Mucosa of descending colon (tissue), 3 donors: ENCODE measurements around the gene PDE4B. TPM values are rescaled to one million over a fixed set of nuclear protein-coding genes. Genes with fewer than 3 reads are reported as not detected.

Source experiments
- ATAC-seq: fragments of 200-7000 bp; cut with Tn5 transposase; one replicate; pipeline ENCODE4 v1.9.1; 2020; ENCODE audit warnings: mild to moderate bottlenecking, moderate library complexity
- DNase-seq, 3 donors: peaks; one replicate each; pipeline ENCODE4 v3.0.0-alpha.2; 2020
- H3K36me3 ChIP-seq: fragments of 200-600 bp; one replicate; pipeline ENCODE4 v1.8.0; 2021; ENCODE audit warnings: low read depth, mild to moderate bottlenecking
- H3K4me1 ChIP-seq: fragments of 200-600 bp; one replicate; pipeline ENCODE4 v1.8.0; 2021; ENCODE audit warnings: low read depth, mild to moderate bottlenecking
- H3K4me3 ChIP-seq: fragments of 200-600 bp; one replicate; pipeline ENCODE4 v1.8.0; 2021; ENCODE audit warnings: mild to moderate bottlenecking
- H3K9me3 ChIP-seq: fragments of 200-600 bp; one replicate; pipeline ENCODE4 v1.8.0; 2021; ENCODE audit warnings: mild to moderate bottlenecking
- intact Hi-C, 2 donors: fragments of 100-400 bp; cut with DNase I in 1 of 2; cut with micrococcal nuclease in 1 of 2; formaldehyde crosslinking; loops; one replicate each; pipeline versions ENCODE4 v1.11.0 to v1.11.1; 2022; cut with DNase I, micrococcal nuclease
- total RNA-seq, 3 donors: library from RNA; stranded (reverse); fragmentation: NEBNext Ultra II Directional in 2 of 3; extraction: Animal tissue kit (Norgen Biotek cat#: 25700) in 2 of 3; gene quantifications; one replicate each; pipeline versions ENCODE4 v1.2.1 to v1.2.4, GENCODE V29; 2021 to 2023
- TF ChIP-seq, protein P1 (sequence below): fragments of 200-600 bp; IDR thresholded peaks from one replicate; pipeline ENCODE4 v1.8.0; 2022; ENCODE audit warnings: antibody characterized with exemption, mild to moderate bottlenecking
- donor health status: DM: no; HTN: no; CAD: no; lungs with moderate emphysema.
- donor health status: DM: no; HTN: no; CAD: no.
- donor health status: DM: no; HTN: yes; CAD: no.

The PDE4B gene
- total RNA-seq, 3 donors from 2014 or later: 3.4 to 6.6 (median 4.9) TPM

GRCh38 chr1:66364578-66365391, 572.1 kb downstream of the PDE4B start:
- intact Hi-C loops: no loop called here
- DNase-seq: no peak
- ATAC-seq: no peak
- TF ChIP-seq, protein P1, sequence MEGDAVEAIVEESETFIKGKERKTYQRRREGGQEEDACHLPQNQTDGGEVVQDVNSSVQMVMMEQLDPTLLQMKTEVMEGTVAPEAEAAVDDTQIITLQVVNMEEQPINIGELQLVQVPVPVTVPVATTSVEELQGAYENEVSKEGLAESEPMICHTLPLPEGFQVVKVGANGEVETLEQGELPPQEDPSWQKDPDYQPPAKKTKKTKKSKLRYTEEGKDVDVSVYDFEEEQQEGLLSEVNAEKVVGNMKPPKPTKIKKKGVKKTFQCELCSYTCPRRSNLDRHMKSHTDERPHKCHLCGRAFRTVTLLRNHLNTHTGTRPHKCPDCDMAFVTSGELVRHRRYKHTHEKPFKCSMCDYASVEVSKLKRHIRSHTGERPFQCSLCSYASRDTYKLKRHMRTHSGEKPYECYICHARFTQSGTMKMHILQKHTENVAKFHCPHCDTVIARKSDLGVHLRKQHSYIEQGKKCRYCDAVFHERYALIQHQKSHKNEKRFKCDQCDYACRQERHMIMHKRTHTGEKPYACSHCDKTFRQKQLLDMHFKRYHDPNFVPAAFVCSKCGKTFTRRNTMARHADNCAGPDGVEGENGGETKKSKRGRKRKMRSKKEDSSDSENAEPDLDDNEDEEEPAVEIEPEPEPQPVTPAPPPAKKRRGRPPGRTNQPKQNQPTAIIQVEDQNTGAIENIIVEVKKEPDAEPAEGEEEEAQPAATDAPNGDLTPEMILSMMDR: no peak
- H3K9me3 ChIP-seq: no peaks in the 10 kb centered on the region
- no peaks in the 10 kb centered on the region for H3K36me3 ChIP-seq
- H3K4me3 ChIP-seq: no peak overlapping the region
- H3K4me1 ChIP-seq: no peaks in the 10 kb centered on the region

DNA sequence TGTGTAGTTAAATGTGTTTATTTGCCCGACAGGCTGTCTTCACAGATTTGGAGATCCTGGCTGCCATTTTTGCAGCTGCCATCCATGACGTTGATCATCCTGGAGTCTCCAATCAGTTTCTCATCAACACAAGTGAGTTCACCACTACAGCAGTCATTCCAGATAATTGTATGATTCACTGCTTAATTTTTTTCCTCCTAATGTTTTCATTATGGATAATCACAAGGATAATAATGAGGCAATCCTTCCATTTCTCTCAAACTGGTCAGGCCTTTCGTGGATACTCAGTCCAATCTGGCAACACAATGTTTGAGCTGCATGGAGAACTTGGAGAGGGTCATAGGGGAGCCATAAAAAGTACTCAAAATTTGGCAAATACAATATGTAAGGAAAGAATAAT, 572.9 kb downstream of the PDE4B start:
- TF ChIP-seq, protein P1: no peak
- ATAC-seq (no peak), DNase-seq (no peak)
- Histone ChIP-seq H3K4me3 (no peak overlapping the region), H3K36me3 (no peaks in the 10 kb centered on the region), H3K9me3 (no peaks in the 10 kb centered on the region), H3K4me1 (no peaks in the 10 kb centered on the region)
- intact Hi-C loops: no loop called here

DNA sequence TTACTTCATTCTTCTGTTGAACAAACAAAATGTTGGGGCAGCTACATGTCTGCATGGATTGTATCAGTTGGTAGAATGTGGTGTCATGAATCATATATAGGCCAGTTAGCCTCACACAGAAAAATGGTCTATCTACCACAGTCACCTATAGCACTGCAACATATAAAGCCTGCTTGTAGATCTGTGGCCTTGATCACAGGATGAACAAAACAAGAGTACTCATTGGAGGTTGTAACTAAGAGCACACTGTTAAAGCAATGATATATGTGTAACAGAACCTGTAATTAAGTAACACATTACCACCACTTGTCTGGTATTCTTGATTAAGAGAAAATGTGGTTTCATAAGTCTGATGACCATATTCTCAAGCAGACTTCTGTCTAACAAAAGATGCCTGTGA, 573.9 kb downstream of the PDE4B start:
- TF ChIP-seq, protein P1: no peak
- intact Hi-C loops: no loop called here
- no peak for DNase-seq
- no peak for ATAC-seq
- Histone ChIP-seq H3K4me1 (no peaks in the 10 kb centered on the region), H3K4me3 (no peak overlapping the region), H3K9me3 (no peaks in the 10 kb centered on the region), H3K36me3 (no peaks in the 10 kb centered on the region)

DNA sequence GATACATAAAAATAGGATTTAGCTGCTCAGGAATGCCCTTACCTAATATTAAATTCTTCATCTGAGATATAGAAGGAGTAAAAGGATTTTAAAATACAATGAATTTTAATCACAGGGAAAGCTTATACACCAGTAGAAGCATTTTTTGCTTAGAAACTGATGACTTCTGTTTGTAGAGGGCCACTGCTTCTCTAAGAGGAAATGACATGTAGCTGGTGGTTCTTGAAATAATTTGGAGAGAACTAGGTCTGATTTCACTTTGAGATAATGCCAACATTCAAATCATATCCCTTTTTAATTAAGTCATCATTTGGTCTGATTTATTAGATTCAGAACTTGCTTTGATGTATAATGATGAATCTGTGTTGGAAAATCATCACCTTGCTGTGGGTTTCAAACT, 574.7 kb downstream of the PDE4B start:
- no peaks in the 10 kb centered on the region for H3K36me3 ChIP-seq
- no peak for ATAC-seq

DNA sequence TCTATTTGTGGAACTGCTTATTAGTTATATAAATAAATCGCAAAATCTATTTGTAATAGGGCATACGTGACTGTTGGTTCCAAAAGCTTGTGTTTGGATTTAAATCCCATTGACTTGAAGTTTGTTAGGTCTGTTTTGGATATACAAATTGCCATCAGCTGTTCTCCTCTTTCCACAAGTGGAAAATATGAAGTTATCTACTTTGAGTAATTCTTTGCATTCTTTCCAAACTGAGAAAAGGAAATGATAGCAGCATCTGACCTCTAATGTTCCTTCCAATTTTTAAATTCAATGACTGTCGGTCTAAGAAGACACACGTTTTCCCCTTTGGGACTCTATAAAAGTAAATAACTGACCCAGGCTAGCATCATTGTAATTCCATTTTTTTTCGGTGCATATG, 575.6 kb downstream of the PDE4B start:
- H3K36me3 ChIP-seq: no peaks in the 10 kb centered on the region
- ATAC-seq: no peak
- intact Hi-C loops: no loop called here

More for the DNA sequence above, 574.7 kb downstream of the PDE4B start:
- intact Hi-C loops: no loop called here
- H3K4me3 ChIP-seq: no peak overlapping the region
- DNase-seq: no peak
- H3K9me3 ChIP-seq: no peaks in the 10 kb centered on the region
- H3K4me1 ChIP-seq: no peaks in the 10 kb centered on the region
- TF ChIP-seq, protein P1: no peak

More for the DNA sequence above, 575.6 kb downstream of the PDE4B start:
- TF ChIP-seq, protein P1: no peak
- Histone ChIP-seq H3K4me3 (no peak overlapping the region), H3K9me3 (no peaks in the 10 kb centered on the region), H3K4me1 (no peaks in the 10 kb centered on the region)
- no peak for DNase-seq
